D721Med (cell line): Measurements from ENCODE around the gene P4HA2.

ENCODE experiments used
- DNase-seq: peaks from one replicate; pipeline ENCODE4 v3.0.0; 2011; ENCODE audit warnings: low spot score; ENCODE audit not compliant: insufficient read length
- FAIRE-seq: peaks from 2 replicates; lab custom pipeline; 2011; peaks lifted over from hg19 to GRCh38; lab: Jason Lieb, UNC
- CTCF ChIP-seq: IDR thresholded peaks from 2 replicates; pipeline ENCODE4 v1.5.1; 2012; ENCODE audit warnings: mild to moderate bottlenecking, control low read depth; ENCODE audit not compliant: insufficient read depth; ENCODE audit errors: missing control alignments

The P4HA2 gene

GRCh38 chr5:132204371-132205135 lies 23.1 kb downstream of the P4HA2 start:
- TF ChIP-seq CTCF, result no peak
- FAIRE-seq (no peak), DNase-seq (no peak)

- no peak for FAIRE-seq
- no peak for DNase-seq
- TF ChIP-seq CTCF, result no peak
Measured at GRCh38 chr5:132203916-132204315, 23.7 kb downstream of the P4HA2 start.

GRCh38 chr5:132203464-132203818 lies 24.2 kb downstream of the P4HA2 start:
- no peak for TF ChIP-seq CTCF
- FAIRE-seq (no peak), DNase-seq (no peak)

GRCh38 chr5:132202711-132203463 lies 24.8 kb downstream of the P4HA2 start:
- no peak for FAIRE-seq
- DNase-seq, result no peak
- no peak for TF ChIP-seq CTCF

- no peak for TF ChIP-seq CTCF
- FAIRE-seq (no peak), DNase-seq (no peak)
Measured at GRCh38 chr5:132199116-132199680, 28.5 kb downstream of the P4HA2 start.

- FAIRE-seq, result no peak
- no peak for DNase-seq
- TF ChIP-seq CTCF, result no peak
Measured at GRCh38 chr5:132198571-132198970, 29.1 kb downstream of the P4HA2 start.
